PFSK-1 (cell line): Measurements from ENCODE around the gene FSCN2.

Experiments used
- FOXP2 ChIP-seq: optimal IDR thresholded peaks from 2 replicates; pipeline ENCODE3; 2011; ENCODE audit warnings: borderline replicate concordance, control low read depth, inconsistent platforms; ENCODE audit not compliant: insufficient read depth; ENCODE audit errors: extremely low read length, extremely low read depth
- POLR2AphosphoS5 ChIP-seq: IDR thresholded peaks from 2 replicates; pipeline ENCODE4 v1.6.1; 2012; ENCODE audit warnings: low read depth, mild to moderate bottlenecking, control low read depth, low read length, moderate library complexity
- REST ChIP-seq, 2 experiments: IDR thresholded peaks; 2 replicates each; pipeline versions ENCODE4 v1.6.1 to v1.8.0; 2011 to 2012; ENCODE audit warnings: low read depth in 2 of 2, low read length in 2 of 2, control low read depth in 1 of 2, inconsistent platforms in 1 of 2, mild to moderate bottlenecking in 1 of 2, moderate library complexity in 1 of 2; ENCODE audit not compliant: insufficient read depth in 1 of 2
- SIN3A ChIP-seq: IDR thresholded peaks from 2 replicates; pipeline ENCODE4 v1.6.1; 2012; ENCODE audit warnings: mild to moderate bottlenecking, low read length, moderate library complexity, borderline replicate concordance; ENCODE audit not compliant: insufficient read depth
- TAF1 ChIP-seq: IDR thresholded peaks from 2 replicates; pipeline ENCODE4 v1.6.1; 2012; ENCODE audit warnings: low read length, control low read depth, borderline replicate concordance; ENCODE audit not compliant: insufficient read depth

The FSCN2 gene

GRCh38 chr17:81481815-81482505 is 46.2 kb upstream of the FSCN2 start:
- TF ChIP-seq POLR2AphosphoS5 (no peak), SIN3A (no peak), REST (IDR thresholded peaks at IDR 0.05; ENCODE audit: insufficient read depth in 1 of 2, low read depth in 2 of 2, low read length in 2 of 2) (no peak), TAF1 (no peak), FOXP2 (no peak)

GRCh38 chr17:81482673-81483072 is 45.5 kb upstream of the FSCN2 start:
- TF ChIP-seq REST (IDR thresholded peaks at IDR 0.05; ENCODE audit: insufficient read depth in 1 of 2, low read depth in 2 of 2, low read length in 2 of 2): no peak
- TF ChIP-seq FOXP2: no peak
- no peak for TF ChIP-seq POLR2AphosphoS5
- no peak for TF ChIP-seq SIN3A
- no peak for TF ChIP-seq TAF1

- TF ChIP-seq POLR2AphosphoS5 (no peak), FOXP2 (peak; percentile 49)
Observed at GRCh38 chr17:81483085-81483861, 44.9 kb upstream of the FSCN2 start.

- TF ChIP-seq REST (IDR thresholded peaks at IDR 0.05; ENCODE audit: insufficient read depth in 1 of 2, low read depth in 2 of 2, low read length in 2 of 2) (no peak), SIN3A (no peak), FOXP2 (no peak), TAF1 (no peak), POLR2AphosphoS5 (no peak)
Observed at GRCh38 chr17:81483862-81484194, 44.3 kb upstream of the FSCN2 start.

- TF ChIP-seq POLR2AphosphoS5: no peak
- peak; percentile 88 for TF ChIP-seq FOXP2
- 0 out of 4 replicates have a peak, but pooled peaks of 1 of the 2 experiments have one; percentile 19 for TF ChIP-seq REST (IDR thresholded peaks at IDR 0.05; ENCODE audit: insufficient read depth in 1 of 2, low read depth in 2 of 2, low read length in 2 of 2)
- TF ChIP-seq TAF1: no peak
Observed at GRCh38 chr17:81484195-81484979, 43.8 kb upstream of the FSCN2 start.
